Uterus (tissue), 4 donors: ENCODE data around the gene SLC9A8. TPM values are rescaled to one million over a fixed set of nuclear protein-coding genes. Genes with fewer than 3 reads are reported as not detected.

Experiments
- DNase-seq, 2 donors: peaks; one replicate each; pipeline ENCODE4 v3.0.0-alpha.2; 2019 to 2020
- H3K27ac ChIP-seq, 2 donors: fragments of 200-600 bp; sonication (generic); 1 replicate in 1 of 2; 2 replicates in 1 of 2; pipeline ENCODE4 v1.5.1; 2016 to 2018
- H3K27me3 ChIP-seq, 2 donors: fragments of 200-600 bp; sonication (generic); one replicate each; pipeline ENCODE4 v1.5.1; 2018 to 2019; ENCODE audit warnings: control low read depth in 1 of 2
- H3K36me3 ChIP-seq, 2 donors: fragments of 200-600 bp; sonication (generic); one replicate each; pipeline ENCODE4 v1.5.1; 2019; ENCODE audit warnings: control low read depth in 1 of 2
- H3K4me1 ChIP-seq, 2 donors: fragments of 200-600 bp; sonication (generic); one replicate each; pipeline ENCODE4 v1.5.1; 2018 to 2019; ENCODE audit warnings: control low read depth in 1 of 2
- H3K4me3 ChIP-seq, 2 donors: fragments of 200-600 bp; sonication (generic); 1 replicate in 1 of 2; 2 replicates in 1 of 2; pipeline ENCODE4 v1.5.1; 2018 to 2019; ENCODE audit warnings: mild to moderate bottlenecking in 1 of 2
- H3K9me3 ChIP-seq, 2 donors: fragments of 200-600 bp; sonication (generic); one replicate each; pipeline ENCODE4 v1.5.1; 2019; ENCODE audit warnings: control low read depth in 1 of 2
- CTCF ChIP-seq, 4 experiments: fragments of 200-600 bp in 2 of 4; fragments of 450-650 bp in 2 of 4; sonication (generic) in 2 of 4; IDR thresholded peaks; one replicate each; pipeline ENCODE4 v1.5.1; 2016 to 2019; ENCODE audit warnings: antibody characterized with exemption in 4 of 4, mild to moderate bottlenecking in 2 of 4, moderate library complexity in 1 of 4
- POLR2A ChIP-seq, 2 donors: fragments of 450-650 bp; IDR thresholded peaks; one replicate each; pipeline ENCODE4 v1.6.1; 2016; ENCODE audit warnings: antibody characterized with exemption in 2 of 2, mild to moderate bottlenecking in 1 of 2, moderate library complexity in 1 of 2
- intact Hi-C: fragments of 100-400 bp; cut with DNase I; formaldehyde crosslinking; loops from one replicate; pipeline ENCODE4 v1.15.1; 2023; ENCODE audit warnings: low total_unique reads
- total RNA-seq, 4 donors: library from RNA; depleted of rRNA in 3 of 4; stranded (reverse); fragments of >200 nt in 3 of 4; gene quantifications; one replicate each; pipeline versions ENCODE4 v1.1.0 to v1.2.4, GENCODE V29; 2014 to 2023
- donor health status: DM: yes; HTN: yes; CAD: no.

Gene SLC9A8
- total RNA-seq, 4 donors from 2014 or later, result 1.3 to 12.8 (median 4.3) TPM

- Histone ChIP-seq H3K27ac (no peak overlapping the region), H3K4me3 (no peak overlapping the region), H3K36me3 (no peaks in the 10 kb centered on the region), H3K27me3 (no peaks in the 10 kb centered on the region), H3K4me1 (no peaks in the 10 kb centered on the region), H3K9me3 (no peaks in the 10 kb centered on the region)
- no peak for DNase-seq
- no peak for TF ChIP-seq CTCF (IDR thresholded peaks at IDR 0.05)
- no peak for TF ChIP-seq POLR2A (IDR thresholded peaks at IDR 0.05)
- intact Hi-C loops, result no loop called here
Measured at GRCh38 chr20:49785149-49785851, 27.3 kb upstream of the SLC9A8 start.

- no peak for DNase-seq
- Histone ChIP-seq H3K27ac (no peak overlapping the region), H3K4me1 (no peaks in the 10 kb centered on the region), H3K4me3 (no peak overlapping the region), H3K36me3 (no peaks in the 10 kb centered on the region), H3K9me3 (no peaks in the 10 kb centered on the region), H3K27me3 (no peaks in the 10 kb centered on the region)
- intact Hi-C loops, result no loop called here
- no peak for TF ChIP-seq POLR2A (IDR thresholded peaks at IDR 0.05)
- no peak for TF ChIP-seq CTCF (IDR thresholded peaks at IDR 0.05)
Measured at GRCh38 chr20:49785852-49786175, 26.8 kb upstream of the SLC9A8 start.

GRCh38 chr20:49786196-49786595 lies 26.4 kb upstream of the SLC9A8 start:
- DNase-seq, result no peak
- no peaks in the 10 kb centered on the region for H3K9me3 ChIP-seq
- H3K4me3 ChIP-seq, result no peak overlapping the region
- H3K27ac ChIP-seq, result no peak overlapping the region
- H3K4me1 ChIP-seq, result no peaks in the 10 kb centered on the region
- no peaks in the 10 kb centered on the region for H3K36me3 ChIP-seq
- intact Hi-C loops, result no loop called here
- H3K27me3 ChIP-seq, result no peaks in the 10 kb centered on the region
- TF ChIP-seq CTCF (IDR thresholded peaks at IDR 0.05) (no peak), POLR2A (IDR thresholded peaks at IDR 0.05) (no peak)

GRCh38 chr20:49786668-49787370 lies 25.8 kb upstream of the SLC9A8 start:
- TF ChIP-seq POLR2A (IDR thresholded peaks at IDR 0.05) (no peak), CTCF (IDR thresholded peaks at IDR 0.05) (peak in 1 of 4 experiments; percentile 11)

More at GRCh38 chr20:49786668-49787370, 25.8 kb upstream of the SLC9A8 start:
- Histone ChIP-seq H3K27me3 (no peaks in the 10 kb centered on the region), H3K4me1 (no peaks in the 10 kb centered on the region), H3K4me3 (no peak overlapping the region), H3K9me3 (no peaks in the 10 kb centered on the region), H3K36me3 (no peaks in the 10 kb centered on the region), H3K27ac (no peak overlapping the region)
- intact Hi-C loops, result no loop called here
- no peak for DNase-seq
